T-helper 2 cell treated with Interferon-gamma antibody and Interleukin-4, amounts not matched to agents 5 μg/mL and 100 μg/mL, for 36 hours (primary cell): Measurements from ENCODE around the gene KIF1B.

Experiments used
- DNase-seq: peaks from one replicate; pipeline ENCODE4 v3.0.0; 2021; ENCODE audit warnings: low spot score
- H3K27ac Mint-ChIP-seq: one replicate; pipeline ENCODE4 v1.8.0; 2021; ENCODE audit warnings: mild to moderate bottlenecking, mixed read lengths
- H3K27me3 Mint-ChIP-seq: one replicate; pipeline ENCODE4 v1.8.0; 2021; ENCODE audit warnings: low read depth, mixed read lengths
- H3K36me3 Mint-ChIP-seq: one replicate; pipeline ENCODE4 v1.8.0; 2021; ENCODE audit warnings: low read depth, mixed read lengths
- H3K4me1 Mint-ChIP-seq: one replicate; pipeline ENCODE4 v1.8.0; 2021; ENCODE audit warnings: low read depth, mixed read lengths
- H3K4me3 Mint-ChIP-seq: one replicate; pipeline ENCODE4 v1.8.0; 2022; ENCODE audit warnings: mild to moderate bottlenecking, moderate library complexity, mixed read lengths
- H3K9me3 Mint-ChIP-seq: one replicate; pipeline ENCODE4 v1.8.0; 2021; ENCODE audit warnings: mixed read lengths

The KIF1B gene

GRCh38 chr1:10324627-10325026 is 114.3 kb downstream of the KIF1B start:
- Mint-ChIP-seq H3K27ac (peak overlapping the region; percentile 69), H3K9me3 (no peaks in the 10 kb centered on the region), H3K4me1 (peaks cover 26% of the 10 kb centered on the region), H3K4me3 (peak overlapping the region; percentile 31), H3K27me3 (no peaks in the 10 kb centered on the region), H3K36me3 (peaks cover 21% of the 10 kb centered on the region)
- no peak for DNase-seq

GRCh38 chr1:10325521-10325920 is 115.2 kb downstream of the KIF1B start:
- H3K27ac Mint-ChIP-seq: peak overlapping the region; percentile 69
- peaks cover 21% of the 10 kb centered on the region for H3K36me3 Mint-ChIP-seq
- H3K27me3 Mint-ChIP-seq: no peaks in the 10 kb centered on the region
- H3K4me3 Mint-ChIP-seq: no peak overlapping the region
- DNase-seq: no peak
- H3K4me1 Mint-ChIP-seq: peaks cover 24% of the 10 kb centered on the region
- H3K9me3 Mint-ChIP-seq: no peaks in the 10 kb centered on the region

- peaks cover 24% of the 10 kb centered on the region for H3K4me1 Mint-ChIP-seq
- no peaks in the 10 kb centered on the region for H3K27me3 Mint-ChIP-seq
- peaks cover 21% of the 10 kb centered on the region for H3K36me3 Mint-ChIP-seq
- H3K4me3 Mint-ChIP-seq: no peak overlapping the region
- H3K9me3 Mint-ChIP-seq: no peaks in the 10 kb centered on the region
- no peak for DNase-seq
- no peak overlapping the region for H3K27ac Mint-ChIP-seq
Observed at GRCh38 chr1:10326251-10326650, 115.9 kb downstream of the KIF1B start.

DNA sequence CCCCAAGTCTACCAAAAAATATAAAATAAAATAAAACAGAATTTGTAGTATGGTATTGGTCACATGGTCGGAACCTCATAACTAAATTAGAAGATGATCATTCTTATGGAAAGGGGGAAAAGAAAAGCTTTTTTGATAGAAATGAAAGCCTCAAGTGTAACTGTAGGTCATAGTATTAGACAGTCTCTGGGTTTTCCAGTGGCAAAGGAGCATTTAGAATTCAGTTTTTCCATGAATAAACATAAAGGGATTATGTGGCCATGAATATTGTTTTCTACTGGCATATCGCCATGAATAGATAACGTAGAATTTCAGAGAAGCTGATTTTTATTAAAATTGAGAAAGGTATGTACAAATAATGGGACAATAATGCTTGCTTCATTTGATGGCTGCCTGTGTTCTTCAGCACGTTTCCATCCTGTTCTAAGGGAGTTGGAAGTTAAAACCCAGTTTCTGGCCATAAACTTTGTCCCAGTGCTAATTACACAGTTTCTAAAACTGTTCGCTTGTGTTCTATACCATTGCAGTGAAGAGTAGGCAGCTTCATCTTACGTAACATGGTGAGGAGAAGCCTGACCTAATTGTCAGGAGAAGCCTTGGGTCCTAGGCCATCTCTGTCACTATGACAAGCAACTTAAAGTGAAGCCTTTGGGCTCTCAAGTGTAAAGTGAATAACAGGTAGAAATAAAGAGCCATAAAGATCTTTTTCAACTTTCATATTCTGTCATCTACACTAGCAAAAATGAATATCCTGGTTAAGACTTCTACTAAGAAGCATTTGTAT is 118.0 kb downstream of the KIF1B start:
- H3K36me3 Mint-ChIP-seq: peaks cover 19% of the 10 kb centered on the region
- DNase-seq: no peak
- no peak overlapping the region for H3K4me3 Mint-ChIP-seq
- H3K27ac Mint-ChIP-seq: no peak overlapping the region
- H3K9me3 Mint-ChIP-seq: no peaks in the 10 kb centered on the region
- no peaks in the 10 kb centered on the region for H3K27me3 Mint-ChIP-seq
- H3K4me1 Mint-ChIP-seq: peaks cover 23% of the 10 kb centered on the region

DNA sequence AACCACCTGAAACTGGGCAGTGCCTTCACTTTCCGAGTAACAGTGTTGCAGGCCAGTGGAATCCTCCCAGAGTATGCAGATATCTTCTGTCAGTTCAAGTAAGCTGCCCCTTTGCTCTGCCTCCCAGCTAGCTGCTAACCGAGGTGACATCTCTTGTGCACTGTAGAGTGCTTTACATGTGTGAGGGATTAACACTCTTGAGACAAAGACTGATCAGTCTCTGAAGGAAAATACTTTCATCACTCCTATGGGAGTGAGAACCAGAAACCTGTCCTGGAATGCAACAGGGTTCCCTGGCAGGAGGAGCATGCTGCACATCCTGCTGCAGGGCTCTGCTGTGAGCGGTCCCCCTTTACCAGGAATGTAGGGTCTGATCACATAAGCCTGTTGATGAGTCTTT is 127.1 kb downstream of the KIF1B start:
- H3K36me3 Mint-ChIP-seq: peaks cover 8% of the 10 kb centered on the region
- no peaks in the 10 kb centered on the region for H3K4me1 Mint-ChIP-seq
- DNase-seq: no peak
- no peak overlapping the region for H3K27ac Mint-ChIP-seq
- no peak overlapping the region for H3K4me3 Mint-ChIP-seq
- no peaks in the 10 kb centered on the region for H3K27me3 Mint-ChIP-seq
- no peaks in the 10 kb centered on the region for H3K9me3 Mint-ChIP-seq

- Mint-ChIP-seq H3K9me3 (no peaks in the 10 kb centered on the region), H3K27me3 (no peaks in the 10 kb centered on the region), H3K4me3 (no peak overlapping the region), H3K4me1 (no peaks in the 10 kb centered on the region), H3K27ac (no peak overlapping the region), H3K36me3 (peaks cover 9% of the 10 kb centered on the region)
- DNase-seq: peak; percentile 8
Observed at GRCh38 chr1:10338047-10338446, 127.7 kb downstream of the KIF1B start.

DNA sequence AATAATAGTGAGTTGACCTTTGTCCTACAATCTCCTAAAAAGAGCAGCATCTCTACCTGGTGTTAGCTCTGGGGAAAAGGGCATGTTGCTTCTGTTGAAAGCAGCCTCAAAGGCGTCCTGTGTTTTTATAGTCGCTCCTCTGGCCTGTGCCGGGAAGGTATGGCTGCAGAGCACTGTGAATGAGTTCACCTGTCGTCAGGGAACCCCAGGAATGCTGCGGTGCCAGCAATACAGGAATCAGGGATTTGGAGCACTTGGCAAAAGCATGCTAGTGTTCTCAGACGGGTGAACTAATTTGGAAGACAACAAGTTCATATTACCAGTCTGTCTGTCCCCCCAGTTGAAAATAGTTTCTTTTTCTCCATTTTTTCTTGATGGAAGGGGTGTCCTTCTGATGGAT is 128.2 kb downstream of the KIF1B start:
- Mint-ChIP-seq H3K27ac (no peak overlapping the region), H3K9me3 (no peaks in the 10 kb centered on the region)

GRCh38 chr1:10339036-10339567 is 128.7 kb downstream of the KIF1B start:
- H3K9me3 Mint-ChIP-seq: no peaks in the 10 kb centered on the region
- no peak overlapping the region for H3K4me3 Mint-ChIP-seq
- no peak overlapping the region for H3K27ac Mint-ChIP-seq
- no peaks in the 10 kb centered on the region for H3K27me3 Mint-ChIP-seq
- H3K4me1 Mint-ChIP-seq: no peaks in the 10 kb centered on the region
- peaks cover 14% of the 10 kb centered on the region for H3K36me3 Mint-ChIP-seq
- DNase-seq: no peak

More for the DNA sequence above, 128.2 kb downstream of the KIF1B start:
- peaks cover 10% of the 10 kb centered on the region for H3K36me3 Mint-ChIP-seq
- no peaks in the 10 kb centered on the region for H3K27me3 Mint-ChIP-seq
- no peak for DNase-seq
- no peak overlapping the region for H3K4me3 Mint-ChIP-seq
- no peaks in the 10 kb centered on the region for H3K4me1 Mint-ChIP-seq

DNA sequence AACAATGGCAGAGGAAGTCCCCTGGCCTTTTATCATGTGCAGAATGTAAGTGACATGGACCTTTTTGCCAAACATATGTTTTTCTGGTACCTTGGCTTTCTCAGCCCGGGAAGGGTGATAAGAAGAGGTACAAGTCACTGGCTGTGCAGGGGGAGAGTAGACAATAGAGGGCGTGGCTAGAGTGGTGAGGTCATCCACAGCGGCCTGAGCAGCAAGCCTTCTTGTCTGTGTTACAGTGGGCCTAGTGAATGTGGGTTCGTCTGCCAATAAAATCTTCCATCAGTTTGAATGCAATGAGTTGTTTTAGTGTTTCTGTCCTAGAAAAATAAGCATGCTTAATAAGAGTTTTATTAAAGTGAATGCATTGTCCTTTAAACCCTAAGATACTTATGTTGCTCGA is 129.4 kb downstream of the KIF1B start:
- H3K27ac Mint-ChIP-seq: no peak overlapping the region
- no peaks in the 10 kb centered on the region for H3K4me1 Mint-ChIP-seq
- no peaks in the 10 kb centered on the region for H3K27me3 Mint-ChIP-seq
- H3K4me3 Mint-ChIP-seq: no peak overlapping the region
- peaks cover 14% of the 10 kb centered on the region for H3K36me3 Mint-ChIP-seq
- no peaks in the 10 kb centered on the region for H3K9me3 Mint-ChIP-seq
- DNase-seq: no peak

- Mint-ChIP-seq H3K36me3 (peaks cover 15% of the 10 kb centered on the region), H3K9me3 (no peaks in the 10 kb centered on the region), H3K27me3 (no peaks in the 10 kb centered on the region), H3K4me3 (no peak overlapping the region), H3K27ac (no peak overlapping the region), H3K4me1 (no peaks in the 10 kb centered on the region)
- no peak for DNase-seq
Observed at GRCh38 chr1:10340930-10341590, 130.7 kb downstream of the KIF1B start.

DNA sequence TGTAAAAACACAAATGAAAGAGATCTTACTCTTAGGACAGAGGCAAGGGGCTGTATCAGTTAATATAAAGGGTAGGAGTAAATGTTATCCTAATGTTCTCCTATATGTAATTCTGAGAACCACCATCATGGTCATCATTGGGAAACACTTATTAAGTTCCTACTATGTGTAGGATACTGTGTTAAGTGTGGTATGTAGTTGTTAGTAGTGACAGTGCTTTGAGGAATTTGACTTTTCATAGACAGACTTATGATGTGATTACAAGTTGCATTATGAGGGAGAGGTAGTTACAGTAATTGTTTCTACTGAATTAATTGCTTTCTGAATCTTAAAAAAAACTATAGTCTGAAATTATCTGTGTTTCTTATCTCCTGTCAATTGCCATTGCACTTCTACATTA is 136.7 kb downstream of the KIF1B start:
- no peaks in the 10 kb centered on the region for H3K4me1 Mint-ChIP-seq
- H3K36me3 Mint-ChIP-seq: peaks cover 13% of the 10 kb centered on the region
- no peak for DNase-seq
- no peak overlapping the region for H3K4me3 Mint-ChIP-seq
- H3K9me3 Mint-ChIP-seq: no peaks in the 10 kb centered on the region
- H3K27ac Mint-ChIP-seq: no peak overlapping the region
- H3K27me3 Mint-ChIP-seq: no peaks in the 10 kb centered on the region

DNA sequence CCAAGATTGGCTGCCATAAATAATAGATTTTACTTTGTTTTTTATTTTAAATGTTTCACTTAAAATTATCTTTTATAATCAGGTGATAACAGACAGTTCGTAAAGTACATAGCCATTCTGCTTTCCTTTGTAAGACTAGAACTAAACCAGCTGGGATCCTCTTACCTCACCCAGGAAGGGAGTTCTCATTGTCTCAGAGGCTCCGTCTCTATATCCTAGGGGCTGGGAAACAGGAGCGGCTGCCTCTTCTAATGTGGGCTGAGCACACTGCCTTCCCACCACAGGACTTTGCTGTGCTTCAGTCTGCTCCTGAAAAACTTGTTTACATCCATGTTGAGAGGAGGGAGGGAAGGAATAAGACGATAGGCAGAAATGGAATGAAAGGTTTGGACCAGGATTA is 142.9 kb downstream of the KIF1B start:
- H3K27ac Mint-ChIP-seq: no peak overlapping the region
- H3K4me3 Mint-ChIP-seq: no peak overlapping the region
- no peaks in the 10 kb centered on the region for H3K27me3 Mint-ChIP-seq
- no peak for DNase-seq
- no peaks in the 10 kb centered on the region for H3K4me1 Mint-ChIP-seq
- H3K36me3 Mint-ChIP-seq: peaks cover 6% of the 10 kb centered on the region
- no peaks in the 10 kb centered on the region for H3K9me3 Mint-ChIP-seq

GRCh38 chr1:10353693-10354092 is 143.3 kb downstream of the KIF1B start:
- no peak for DNase-seq
- no peak overlapping the region for H3K4me3 Mint-ChIP-seq
- no peaks in the 10 kb centered on the region for H3K9me3 Mint-ChIP-seq
- H3K27ac Mint-ChIP-seq: no peak overlapping the region
- no peaks in the 10 kb centered on the region for H3K4me1 Mint-ChIP-seq
- H3K27me3 Mint-ChIP-seq: no peaks in the 10 kb centered on the region
- peaks cover 3% of the 10 kb centered on the region for H3K36me3 Mint-ChIP-seq

- no peak for DNase-seq
- peak overlapping the region; percentile 26 for H3K4me3 Mint-ChIP-seq
- no peaks in the 10 kb centered on the region for H3K27me3 Mint-ChIP-seq
- peak overlapping the region; percentile 83 for H3K27ac Mint-ChIP-seq
- H3K9me3 Mint-ChIP-seq: no peaks in the 10 kb centered on the region
- peaks cover 14% of the 10 kb centered on the region for H3K4me1 Mint-ChIP-seq
- H3K36me3 Mint-ChIP-seq: peaks cover 6% of the 10 kb centered on the region
Observed at GRCh38 chr1:10360045-10360444, 149.7 kb downstream of the KIF1B start.
